BJ (cell line): ENCODE measurements around the gene SND1. TPM values are rescaled to one million over a fixed set of nuclear protein-coding genes. Genes with fewer than 3 reads are reported as not detected.

Experiments used
- CTCF ChIA-PET: fragments of 350-600 bp; formaldehyde crosslinking; extraction: SDS; loops from one replicate; lab custom pipeline; 2021; ENCODE audit warnings: antibody characterized with exemption, inconsistent platforms; lab: Yijun Ruan, JAX
- POLR2A ChIA-PET: fragments of 300-600 bp; sonication (Branson Sonifier 250); formaldehyde crosslinking; extraction: SDS; loops from one replicate; lab custom pipeline; 2021; ENCODE audit warnings: antibody characterized with exemption; lab: Charles Lee
- DNase-seq: peaks from one replicate; pipeline ENCODE4 v3.0.0-alpha.2; 2011; ENCODE audit warnings: low read depth
- H3K27me3 ChIP-seq: 2 replicates; pipeline ENCODE4 v1.6.0; 2011; ENCODE audit warnings: low read length; ENCODE audit not compliant: control insufficient read depth, insufficient read depth
- H3K36me3 ChIP-seq: 2 replicates; pipeline ENCODE4 v1.5.1; 2011; ENCODE audit warnings: low read length; ENCODE audit not compliant: control insufficient read depth, insufficient read depth
- H3K4me3 ChIP-seq: 2 replicates; pipeline ENCODE4 v1.5.1; 2011; ENCODE audit warnings: low read depth, mild to moderate bottlenecking, control low read depth, low read length
- CTCF ChIP-seq: IDR thresholded peaks from 2 replicates; pipeline ENCODE4 v1.5.1; 2011; ENCODE audit warnings: low read depth, mild to moderate bottlenecking, control low read depth, inconsistent platforms, low read length, moderate library complexity; ENCODE audit not compliant: insufficient read depth
- polyA plus RNA-seq: library from polyadenylated mRNA; depleted of rRNA; stranded (reverse); fragments of >200 nt; gene quantifications from 2 replicates; pipeline ENCODE4 v1.2.3, GENCODE V29; 2011

SND1 gene
- polyA plus RNA-seq, 1 experiment = 203 TPM

GRCh38 chr7:127932496-127932895 lies 280.5 kb downstream of the SND1 start:
- no peak for TF ChIP-seq CTCF
- DNase-seq = no peak
- POLR2A ChIA-PET = no interaction called here
- CTCF ChIA-PET = no interaction called here
- no peaks in the 10 kb centered on the region for H3K27me3 ChIP-seq
- H3K36me3 ChIP-seq = peaks cover 6% of the 10 kb centered on the region; the same call in 1 of the 2 replicates
- no peak overlapping the region for H3K4me3 ChIP-seq

DNA sequence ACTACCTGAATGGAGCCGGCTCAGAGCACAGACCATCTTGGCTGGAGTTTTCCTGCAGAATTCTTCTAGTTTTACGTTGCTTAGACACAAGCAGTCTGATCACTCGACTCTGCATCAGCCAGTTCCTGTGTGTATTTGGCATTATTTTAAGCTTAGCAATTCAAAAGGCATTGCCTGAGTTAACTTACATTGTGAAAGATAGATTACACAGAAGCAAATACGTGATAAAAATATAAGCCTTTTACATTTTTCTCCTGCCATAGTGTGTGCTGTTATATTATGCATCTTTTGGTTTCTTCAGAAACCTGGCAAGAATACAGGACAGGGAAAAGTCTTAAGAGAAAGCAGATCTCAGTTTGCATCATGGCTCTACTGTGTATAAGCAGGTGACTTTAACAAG lies 281.2 kb downstream of the SND1 start:
- DNase-seq = no peak
- Histone ChIP-seq H3K27me3 (no peaks in the 10 kb centered on the region), H3K36me3 (peaks cover 6% of the 10 kb centered on the region; the same call in 1 of the 2 replicates), H3K4me3 (no peak overlapping the region)
- POLR2A ChIA-PET = no interaction called here
- TF ChIP-seq CTCF = no peak
- CTCF ChIA-PET = no interaction called here

GRCh38 chr7:127934711-127935110 lies 282.7 kb downstream of the SND1 start:
- H3K36me3 ChIP-seq = peaks cover 3% of the 10 kb centered on the region; the same call in 1 of the 2 replicates
- CTCF ChIA-PET = no interaction called here
- POLR2A ChIA-PET = no interaction called here
- DNase-seq = no peak
- no peaks in the 10 kb centered on the region for H3K27me3 ChIP-seq
- TF ChIP-seq CTCF = no peak
- no peak overlapping the region for H3K4me3 ChIP-seq

- POLR2A ChIA-PET = no interaction called here
- Histone ChIP-seq H3K4me3 (no peak overlapping the region), H3K36me3 (peaks cover 3% of the 10 kb centered on the region; the same call in 1 of the 2 replicates), H3K27me3 (no peaks in the 10 kb centered on the region)
- no peak for DNase-seq
- no peak for TF ChIP-seq CTCF
- CTCF ChIA-PET = no interaction called here
These were observed 283.9 kb downstream of the SND1 start for GRCh38 chr7:127935847-127936376.

GRCh38 chr7:127937066-127937680 lies 285.2 kb downstream of the SND1 start:
- Histone ChIP-seq H3K4me3 (no peak overlapping the region), H3K27me3 (no peaks in the 10 kb centered on the region), H3K36me3 (peaks cover 2% of the 10 kb centered on the region; the same call in 1 of the 2 replicates)
- no peak for DNase-seq
- POLR2A ChIA-PET = no interaction called here
- CTCF ChIA-PET = no interaction called here
- TF ChIP-seq CTCF = no peak
